ENCODE measurements around the gene C2orf76.

GRCh38 chr2:119257198-119257597 lies 109.4 kb downstream of the C2orf76 start:
- TF ChIP-seq CTCF (IDR thresholded peaks at IDR 0.05; ENCODE audit: insufficient read depth, low read length) = no peak
- TF ChIP-seq POLR2AphosphoS5 (IDR thresholded peaks at IDR 0.05; ENCODE audit: low read depth) = no peak
- no peak for TF ChIP-seq GABPA (IDR thresholded peaks at IDR 0.05; ENCODE audit: low read depth)
- no peak for TF ChIP-seq REST (IDR thresholded peaks at IDR 0.05; ENCODE audit: insufficient replicate concordance, low read depth)
- no peak for TF ChIP-seq SPI1 (IDR thresholded peaks at IDR 0.05; ENCODE audit: borderline replicate concordance, low read depth)
